ENCODE results near the gene ATP5MK. TPM values are rescaled to one million over a fixed set of nuclear protein-coding genes. Genes with fewer than 3 reads are reported as not detected.
A peak's percentile ranks its signal among the peaks of the same experiment; 100 is the strongest.

Gene ATP5MK
- total and polyA plus RNA-seq, 8 donors: 145 to 259 (median 157) TPM

DNA sequence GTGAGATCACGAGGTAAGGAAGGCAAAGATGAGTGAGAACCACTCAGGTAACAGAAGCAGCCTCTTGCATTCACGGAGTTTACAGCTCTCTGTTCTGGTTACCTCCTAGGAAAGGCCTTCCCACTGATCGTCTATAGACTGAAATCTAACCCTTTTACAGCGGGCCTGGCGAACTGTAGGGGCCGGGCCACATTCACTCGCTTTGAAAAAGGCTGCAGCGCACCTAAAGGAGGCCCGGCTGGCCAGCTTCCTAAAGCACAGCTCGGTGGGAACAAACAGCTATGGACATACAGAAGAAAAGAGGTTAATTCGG, 565 bp downstream of the ATP5MK start:
- peaks cover 0 to 40% of the 10 kb centered on the region in 2 donors for H3K36me3 ChIP-seq

DNA sequence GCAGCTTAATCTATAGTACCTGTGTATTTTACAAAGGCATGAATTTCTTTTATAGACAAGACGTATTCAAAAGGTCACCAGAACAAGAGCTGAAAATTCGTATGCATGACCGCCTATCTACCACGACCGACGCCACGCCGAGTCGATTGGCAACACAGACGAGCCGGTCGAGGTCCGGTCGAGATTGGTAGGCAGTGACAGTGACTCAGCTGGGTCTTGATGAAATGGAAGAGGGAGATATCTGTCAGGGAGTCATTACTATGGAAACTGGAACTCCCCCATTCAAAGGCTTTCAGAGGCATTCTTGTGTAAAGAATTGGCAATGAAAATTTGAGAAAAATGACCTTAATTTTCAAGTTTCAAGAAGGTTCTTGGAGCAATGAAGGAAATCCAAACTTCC, 2.1 kb downstream of the ATP5MK start:
- Histone ChIP-seq H3K4me1 (peaks cover 18 to 51% of the 10 kb centered on the region in 2 donors), H3K27me3 (no peaks in the 10 kb centered on the region), H3K27ac (no peak overlapping the region), H3K9me3 (no peaks in the 10 kb centered on the region), H3K36me3 (peaks cover 0 to 40% of the 10 kb centered on the region in 2 donors), H3K4me3 (no peak overlapping the region)
- intact Hi-C loops (cut with DNase I): no loop called here
- TF ChIP-seq, protein P1, sequence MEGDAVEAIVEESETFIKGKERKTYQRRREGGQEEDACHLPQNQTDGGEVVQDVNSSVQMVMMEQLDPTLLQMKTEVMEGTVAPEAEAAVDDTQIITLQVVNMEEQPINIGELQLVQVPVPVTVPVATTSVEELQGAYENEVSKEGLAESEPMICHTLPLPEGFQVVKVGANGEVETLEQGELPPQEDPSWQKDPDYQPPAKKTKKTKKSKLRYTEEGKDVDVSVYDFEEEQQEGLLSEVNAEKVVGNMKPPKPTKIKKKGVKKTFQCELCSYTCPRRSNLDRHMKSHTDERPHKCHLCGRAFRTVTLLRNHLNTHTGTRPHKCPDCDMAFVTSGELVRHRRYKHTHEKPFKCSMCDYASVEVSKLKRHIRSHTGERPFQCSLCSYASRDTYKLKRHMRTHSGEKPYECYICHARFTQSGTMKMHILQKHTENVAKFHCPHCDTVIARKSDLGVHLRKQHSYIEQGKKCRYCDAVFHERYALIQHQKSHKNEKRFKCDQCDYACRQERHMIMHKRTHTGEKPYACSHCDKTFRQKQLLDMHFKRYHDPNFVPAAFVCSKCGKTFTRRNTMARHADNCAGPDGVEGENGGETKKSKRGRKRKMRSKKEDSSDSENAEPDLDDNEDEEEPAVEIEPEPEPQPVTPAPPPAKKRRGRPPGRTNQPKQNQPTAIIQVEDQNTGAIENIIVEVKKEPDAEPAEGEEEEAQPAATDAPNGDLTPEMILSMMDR (IDR thresholded peaks at IDR 0.05): no peak
- ATAC-seq (no peak), DNase-seq (no peak)

More for the DNA sequence above, 565 bp downstream of the ATP5MK start:
- TF ChIP-seq, protein P1 (IDR thresholded peaks at IDR 0.05): no peak
- ATAC-seq (peak; percentile 38), DNase-seq (peak in 2 of 4 donors; percentile 7 to 19)
- Histone ChIP-seq H3K27ac (peak overlapping the region; percentile 57 to 76), H3K4me1 (peaks cover 18 to 56% of the 10 kb centered on the region in 2 donors), H3K27me3 (no peaks in the 10 kb centered on the region), H3K4me3 (peak overlapping the region; percentile 71 to 95), H3K9me3 (no peaks in the 10 kb centered on the region)
- intact Hi-C loops (cut with DNase I): no loop called here

DNA sequence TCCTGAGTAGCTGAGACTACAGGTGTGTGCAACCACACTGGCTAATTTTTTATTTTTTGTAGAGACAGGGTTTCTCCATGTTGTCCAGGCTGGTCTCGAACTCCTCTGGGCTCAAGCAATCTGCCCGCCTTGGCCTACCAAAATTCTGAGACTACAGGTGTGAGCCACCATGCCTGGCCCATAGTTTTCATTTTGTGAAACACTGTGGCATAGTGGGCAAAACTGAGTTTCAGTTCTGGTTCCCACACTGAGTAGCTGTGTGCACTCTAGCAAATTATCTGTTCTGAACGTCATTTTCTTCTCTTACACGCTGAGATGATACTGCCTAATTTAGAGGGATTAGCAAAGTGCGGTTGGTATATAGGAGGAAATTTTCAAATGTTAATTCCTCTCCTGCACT, 13.5 kb downstream of the ATP5MK start:
- intact Hi-C loops (cut with DNase I): no loop called here
- Histone ChIP-seq H3K27ac (no peak overlapping the region), H3K27me3 (no peaks in the 10 kb centered on the region), H3K4me3 (no peak overlapping the region), H3K4me1 (no peaks in the 10 kb centered on the region), H3K9me3 (no peaks in the 10 kb centered on the region), H3K36me3 (peaks cover 0 to 97% of the 10 kb centered on the region in 2 donors)
- TF ChIP-seq, protein P1 (IDR thresholded peaks at IDR 0.05): no peak
- ATAC-seq: no peak
- no peak for DNase-seq

DNA sequence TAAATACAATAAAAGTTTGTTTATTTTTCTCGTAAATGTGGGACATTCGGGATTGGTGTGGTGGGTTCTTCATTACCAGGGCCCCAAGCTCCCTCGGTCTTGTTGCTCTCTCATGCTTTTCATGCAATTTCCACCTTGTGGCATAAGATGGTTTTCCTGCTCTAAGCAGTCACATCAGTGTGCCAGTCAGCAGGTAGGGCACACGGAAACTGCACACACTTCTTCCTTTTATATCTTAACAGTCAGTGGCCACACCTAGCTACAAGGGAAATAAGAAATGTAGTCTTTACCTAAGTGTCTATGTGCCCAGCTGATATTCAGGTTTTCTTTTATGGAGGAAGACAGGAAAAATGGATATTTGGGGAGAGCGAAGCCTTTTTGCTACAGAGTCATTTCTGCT, 22.0 kb downstream of the ATP5MK start:
- no peak overlapping the region for H3K27ac ChIP-seq
- peaks cover 0 to 59% of the 10 kb centered on the region in 2 donors for H3K36me3 ChIP-seq
- no peaks in the 10 kb centered on the region for H3K9me3 ChIP-seq
- DNase-seq (no peak), ATAC-seq (no peak)
- intact Hi-C loops (cut with DNase I): no loop called here
- H3K4me1 ChIP-seq: peaks cover 4 to 19% of the 10 kb centered on the region in 2 donors
- TF ChIP-seq, protein P1 (IDR thresholded peaks at IDR 0.05): no peak
- H3K27me3 ChIP-seq: no peaks in the 10 kb centered on the region
- H3K4me3 ChIP-seq: no peak overlapping the region

DNA sequence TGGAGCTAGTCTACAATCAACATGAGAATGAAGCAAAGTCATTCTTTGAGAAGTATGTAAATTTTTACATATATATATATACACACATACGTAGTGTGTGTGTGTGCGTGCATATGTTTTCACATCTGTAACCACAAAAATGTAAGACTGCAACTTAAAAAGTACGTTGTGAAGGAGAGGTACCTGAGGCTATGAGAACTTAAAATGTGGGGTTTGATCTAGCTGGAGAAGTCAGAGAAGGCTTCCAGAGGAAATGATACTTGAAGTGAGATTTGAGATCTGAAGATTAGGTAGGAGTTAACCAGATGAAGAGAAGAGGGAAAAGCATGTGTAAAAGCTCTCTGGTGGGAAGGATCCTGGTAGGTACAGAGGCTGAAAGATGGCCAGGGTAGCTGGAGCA, 22.7 kb downstream of the ATP5MK start:
- Histone ChIP-seq H3K27me3 (no peaks in the 10 kb centered on the region), H3K4me1 (peaks cover 7 to 26% of the 10 kb centered on the region in 2 donors), H3K36me3 (peaks cover 0 to 52% of the 10 kb centered on the region in 2 donors), H3K9me3 (no peaks in the 10 kb centered on the region), H3K4me3 (no peak overlapping the region), H3K27ac (no peak overlapping the region)
- TF ChIP-seq, protein P1 (IDR thresholded peaks at IDR 0.05): no peak
- no peak for DNase-seq
- no peak for ATAC-seq
- intact Hi-C loops (cut with DNase I): no loop called here
